Ascending aorta (tissue), 2 donors: ENCODE data around the gene NOX5. TPM values are rescaled to one million over a fixed set of nuclear protein-coding genes. Genes with fewer than 3 reads are reported as not detected.

Experiments
- DNase-seq, 2 donors: peaks; one replicate each; pipeline ENCODE4 v3.0.0-alpha.2; 2019; ENCODE audit warnings: low spot score in 2 of 2
- H3K27ac ChIP-seq, 2 donors: fragments of 200-600 bp; sonication (generic); one replicate each; pipeline ENCODE4 v1.5.1; 2016 to 2017; ENCODE audit warnings: mild to moderate bottlenecking in 1 of 2
- H3K27me3 ChIP-seq: fragments of 200-600 bp; sonication (generic); one replicate; pipeline ENCODE4 v1.5.1; 2017
- H3K36me3 ChIP-seq, 2 donors: fragments of 200-600 bp; sonication (generic); one replicate each; pipeline ENCODE4 v1.5.1; 2016
- H3K4me1 ChIP-seq, 2 donors: fragments of 200-600 bp; sonication (generic); one replicate each; pipeline ENCODE4 v1.5.1; 2016 to 2017; ENCODE audit warnings: mild to moderate bottlenecking in 1 of 2
- H3K4me3 ChIP-seq, 2 donors: fragments of 200-600 bp; sonication (generic); one replicate each; pipeline ENCODE4 v1.5.1; 2016 to 2017; ENCODE audit warnings: mild to moderate bottlenecking in 1 of 2
- H3K9me3 ChIP-seq, 2 donors: fragments of 200-600 bp; sonication (generic); one replicate each; pipeline ENCODE4 v1.5.1; 2016
- CTCF ChIP-seq, 3 experiments: fragments of 200-600 bp in 2 of 3; fragments of 450-650 bp in 1 of 3; sonication (generic) in 2 of 3; IDR thresholded peaks; one replicate each; pipeline ENCODE4 v1.5.1; 2016 to 2019; ENCODE audit warnings: antibody characterized with exemption in 3 of 3, mild to moderate bottlenecking in 1 of 3, moderate library complexity in 1 of 3
- intact Hi-C: fragments of 100-400 bp; cut with DNase I; formaldehyde crosslinking; loops from one replicate; pipeline ENCODE4 v1.15.1; 2023
- total RNA-seq: library from RNA; depleted of rRNA; stranded (reverse); fragments of >200 nt; gene quantifications from one replicate; pipeline ENCODE4 v1.1.0, GENCODE V29; 2016

NOX5 gene
- total RNA-seq, 1 donor from 2014 or later: 0.53 TPM

DNA sequence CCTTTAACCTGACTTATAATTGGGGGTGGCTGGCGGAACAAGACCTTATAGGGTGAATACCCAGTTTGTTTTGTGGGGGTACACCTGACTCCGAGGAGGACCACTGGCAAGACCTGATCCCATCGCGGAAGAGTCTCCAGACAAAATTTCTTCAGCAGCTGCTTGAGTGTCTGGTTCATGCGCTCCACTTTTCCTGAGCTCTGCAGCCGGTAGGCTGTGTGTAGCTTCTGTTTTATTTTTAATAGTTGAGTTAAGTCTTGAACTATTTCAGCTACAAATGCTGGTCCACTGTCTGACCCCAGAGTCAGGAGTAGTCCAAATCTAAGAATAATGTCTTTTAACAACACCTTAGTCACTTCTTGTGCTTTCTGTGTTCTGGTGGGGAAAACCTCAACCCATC is 21.2 kb upstream of the NOX5 start:
- no peak overlapping the region for H3K4me3 ChIP-seq
- H3K27me3 ChIP-seq: no peaks in the 10 kb centered on the region
- no peak for TF ChIP-seq CTCF (IDR thresholded peaks at IDR 0.05)

GRCh38 chr15:68994149-68994548 is 20.3 kb upstream of the NOX5 start:
- Histone ChIP-seq H3K36me3 (no peaks in the 10 kb centered on the region), H3K27ac (no peak overlapping the region), H3K4me3 (no peak overlapping the region), H3K4me1 (no peaks in the 10 kb centered on the region), H3K9me3 (no peaks in the 10 kb centered on the region), H3K27me3 (no peaks in the 10 kb centered on the region)
- intact Hi-C loops: no loop called here
- TF ChIP-seq CTCF (IDR thresholded peaks at IDR 0.05): no peak
- no peak for DNase-seq

More for the DNA sequence above, 21.2 kb upstream of the NOX5 start:
- no peak overlapping the region for H3K27ac ChIP-seq
- H3K4me1 ChIP-seq: no peaks in the 10 kb centered on the region
- no peaks in the 10 kb centered on the region for H3K9me3 ChIP-seq
- intact Hi-C loops: no loop called here
- no peaks in the 10 kb centered on the region for H3K36me3 ChIP-seq
- no peak for DNase-seq

- Histone ChIP-seq H3K27me3 (no peaks in the 10 kb centered on the region), H3K4me1 (no peaks in the 10 kb centered on the region), H3K4me3 (no peak overlapping the region), H3K9me3 (no peaks in the 10 kb centered on the region), H3K27ac (no peak overlapping the region), H3K36me3 (no peaks in the 10 kb centered on the region)
- intact Hi-C loops: no loop called here
- no peak for DNase-seq
- no peak for TF ChIP-seq CTCF (IDR thresholded peaks at IDR 0.05)
Measured at GRCh38 chr15:68994981-68995761, 19.3 kb upstream of the NOX5 start.

DNA sequence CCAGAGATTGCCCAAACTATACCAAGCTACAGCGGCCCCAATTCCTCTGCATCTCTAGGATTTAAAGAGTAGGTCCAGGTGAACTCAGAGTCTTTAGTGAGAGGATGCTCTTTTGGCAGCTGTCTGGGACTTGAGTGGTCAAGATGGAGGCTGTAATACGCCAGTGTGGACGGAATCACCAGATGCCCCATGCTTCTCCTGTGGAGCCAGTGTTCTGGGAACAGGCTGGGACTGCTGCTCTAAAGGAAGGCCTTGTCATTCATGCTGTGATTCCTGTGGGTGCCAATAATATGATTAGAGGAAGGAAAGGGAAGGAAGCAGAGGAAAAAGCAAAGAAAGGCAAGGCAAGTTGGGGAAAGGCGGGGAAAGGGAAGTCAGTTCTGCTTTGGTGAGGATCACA is 17.4 kb upstream of the NOX5 start:
- no peaks in the 10 kb centered on the region for H3K9me3 ChIP-seq
- no peak for DNase-seq
- TF ChIP-seq CTCF (IDR thresholded peaks at IDR 0.05): no peak

GRCh38 chr15:68997930-68998777 is 16.3 kb upstream of the NOX5 start:
- Histone ChIP-seq H3K9me3 (no peaks in the 10 kb centered on the region), H3K27ac (no peak overlapping the region), H3K4me1 (no peaks in the 10 kb centered on the region), H3K36me3 (no peaks in the 10 kb centered on the region), H3K4me3 (no peak overlapping the region), H3K27me3 (no peaks in the 10 kb centered on the region)
- no peak for TF ChIP-seq CTCF (IDR thresholded peaks at IDR 0.05)
- intact Hi-C loops: no loop called here
- no peak for DNase-seq

More for the DNA sequence above, 17.4 kb upstream of the NOX5 start:
- no peaks in the 10 kb centered on the region for H3K36me3 ChIP-seq
- H3K4me3 ChIP-seq: no peak overlapping the region
- no peaks in the 10 kb centered on the region for H3K4me1 ChIP-seq
- H3K27ac ChIP-seq: no peak overlapping the region
- H3K27me3 ChIP-seq: no peaks in the 10 kb centered on the region
- intact Hi-C loops: no loop called here
